ENCODE results near the gene MAML1.

The MAML1 gene

DNA sequence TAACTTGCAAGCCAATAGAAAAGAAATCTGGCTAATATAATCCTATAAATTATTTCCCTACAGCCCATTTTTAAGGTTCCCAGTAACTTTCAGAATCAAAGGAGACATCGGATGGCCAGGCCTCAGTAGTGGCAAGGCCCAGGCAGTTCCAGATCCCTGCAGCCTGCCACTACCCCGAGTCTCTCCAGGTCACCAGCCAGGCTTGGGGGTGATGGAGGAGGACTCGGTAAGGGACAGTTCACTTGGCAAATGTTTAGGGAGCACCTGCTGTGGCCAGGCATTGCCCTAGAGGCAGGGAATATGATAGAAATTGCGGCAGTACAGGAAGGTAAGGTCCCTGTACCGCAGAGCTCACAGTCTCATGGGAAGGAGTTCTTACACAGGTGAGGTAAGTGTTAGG is 46.0 kb downstream of the MAML1 start:
- DNase-seq (ENCODE audit: extremely low spot score) = no peak
- TF ChIP-seq, protein P1, sequence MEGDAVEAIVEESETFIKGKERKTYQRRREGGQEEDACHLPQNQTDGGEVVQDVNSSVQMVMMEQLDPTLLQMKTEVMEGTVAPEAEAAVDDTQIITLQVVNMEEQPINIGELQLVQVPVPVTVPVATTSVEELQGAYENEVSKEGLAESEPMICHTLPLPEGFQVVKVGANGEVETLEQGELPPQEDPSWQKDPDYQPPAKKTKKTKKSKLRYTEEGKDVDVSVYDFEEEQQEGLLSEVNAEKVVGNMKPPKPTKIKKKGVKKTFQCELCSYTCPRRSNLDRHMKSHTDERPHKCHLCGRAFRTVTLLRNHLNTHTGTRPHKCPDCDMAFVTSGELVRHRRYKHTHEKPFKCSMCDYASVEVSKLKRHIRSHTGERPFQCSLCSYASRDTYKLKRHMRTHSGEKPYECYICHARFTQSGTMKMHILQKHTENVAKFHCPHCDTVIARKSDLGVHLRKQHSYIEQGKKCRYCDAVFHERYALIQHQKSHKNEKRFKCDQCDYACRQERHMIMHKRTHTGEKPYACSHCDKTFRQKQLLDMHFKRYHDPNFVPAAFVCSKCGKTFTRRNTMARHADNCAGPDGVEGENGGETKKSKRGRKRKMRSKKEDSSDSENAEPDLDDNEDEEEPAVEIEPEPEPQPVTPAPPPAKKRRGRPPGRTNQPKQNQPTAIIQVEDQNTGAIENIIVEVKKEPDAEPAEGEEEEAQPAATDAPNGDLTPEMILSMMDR (IDR thresholded peaks at IDR 0.05; ENCODE audit: control extremely low read depth, extremely low read depth, low read depth, missing control alignments) = no peak
- ChIA-PET CTCF (interaction anchor here (1.5 kb wide), 1 partner anchor 11 kb away, joined by 4 read pairs; no protein-coding TSS in a partner anchor), POLR2A (no interaction called here)

- POLR2A ChIA-PET = no interaction called here
- CTCF ChIA-PET = interaction anchor here (1.3 to 5.2 kb wide), 3 partner anchors 12 to 22 kb away, joined by 5 to 48 read pairs (median 7); no protein-coding TSS in a partner anchor
- DNase-seq (ENCODE audit: extremely low spot score) = no peak
- TF ChIP-seq, protein P1 (IDR thresholded peaks at IDR 0.05; ENCODE audit: control extremely low read depth, extremely low read depth, low read depth, missing control alignments) = no peak
Observed at GRCh38 chr5:179779826-179780225, 47.2 kb downstream of the MAML1 start.

DNA sequence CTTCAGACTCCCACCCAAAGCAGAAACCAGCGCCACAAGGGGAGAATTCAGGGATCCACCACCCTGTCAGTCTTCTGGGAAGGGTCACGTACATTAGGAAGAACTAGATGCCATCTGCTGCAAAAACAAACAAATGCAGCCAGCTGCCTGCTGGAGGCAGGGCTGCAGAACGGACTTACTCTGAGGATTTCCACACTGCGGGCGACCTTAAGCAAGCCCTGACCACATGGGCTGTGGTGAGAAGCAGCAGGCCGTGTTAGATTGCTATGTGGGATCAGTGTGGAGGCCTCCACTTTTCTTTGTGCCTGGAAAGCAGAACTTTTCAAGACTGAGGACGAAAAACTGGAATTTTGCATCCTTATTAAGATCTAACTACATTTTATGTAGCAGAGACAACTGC is 47.7 kb downstream of the MAML1 start:
- no peak for DNase-seq (ENCODE audit: extremely low spot score)
- TF ChIP-seq, protein P1 (IDR thresholded peaks at IDR 0.05; ENCODE audit: control extremely low read depth, extremely low read depth, low read depth, missing control alignments) = no peak
- CTCF ChIA-PET = interaction anchor here (1.3 to 5.2 kb wide), 4 partner anchors 11 to 22 kb away, joined by 5 to 48 read pairs (median 8); no protein-coding TSS in a partner anchor
- POLR2A ChIA-PET = no interaction called here

- CTCF ChIA-PET = interaction anchor here (1.0 to 5.2 kb wide), 5 partner anchors 10 to 20 kb away, joined by 3 to 48 read pairs (median 6); no protein-coding TSS in a partner anchor
Observed at GRCh38 chr5:179781846-179782245, 49.2 kb downstream of the MAML1 start.

GRCh38 chr5:179783128-179783527 is 50.5 kb downstream of the MAML1 start:
- DNase-seq (ENCODE audit: extremely low spot score) = no peak
- TF ChIP-seq, protein P1 (IDR thresholded peaks at IDR 0.05; ENCODE audit: control extremely low read depth, extremely low read depth, low read depth, missing control alignments) = no peak
- ChIA-PET CTCF (interaction anchor here (1.0 to 5.2 kb wide), 5 partner anchors 11 to 20 kb away, joined by 3 to 48 read pairs (median 6); partner anchors contain the start of gene LTC4S), POLR2A (no interaction called here)

More at GRCh38 chr5:179781846-179782245, 49.2 kb downstream of the MAML1 start:
- DNase-seq (ENCODE audit: extremely low spot score) = no peak
- TF ChIP-seq, protein P1 (IDR thresholded peaks at IDR 0.05; ENCODE audit: control extremely low read depth, extremely low read depth, low read depth, missing control alignments) = no peak
- POLR2A ChIA-PET = no interaction called here

DNA sequence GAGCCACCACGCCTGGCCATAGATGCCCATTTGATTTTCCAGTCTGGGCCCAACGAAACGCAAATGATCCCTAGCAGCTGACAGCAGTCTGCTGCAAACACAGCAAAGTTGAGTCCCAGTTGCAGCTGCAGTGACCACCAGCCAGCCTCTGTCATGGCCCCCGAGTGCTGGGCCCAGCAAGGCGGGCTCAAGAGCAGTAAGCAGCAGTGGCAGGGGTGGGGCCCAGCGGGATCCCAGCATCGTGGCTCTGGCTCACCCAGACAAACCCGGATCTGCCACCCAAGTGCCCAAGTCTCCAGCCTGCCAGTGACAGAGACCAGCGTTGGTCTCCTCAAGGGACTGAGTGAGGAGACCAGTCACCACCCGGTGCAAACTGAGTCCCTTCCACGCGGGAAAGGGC is 54.2 kb downstream of the MAML1 start:
- ChIA-PET POLR2A (no interaction called here), CTCF (interaction anchor here (0.8 to 4.2 kb wide), 2 partner anchors 15 to 24 kb away, joined by 4 to 14 read pairs; no protein-coding TSS in a partner anchor)
- DNase-seq (ENCODE audit: extremely low spot score) = no peak
- TF ChIP-seq, protein P1 (IDR thresholded peaks at IDR 0.05; ENCODE audit: control extremely low read depth, extremely low read depth, low read depth, missing control alignments) = no peak
